Lower lobe of right lung (tissue), 2 donors: ENCODE data around the gene CA9. TPM values are rescaled to one million over a fixed set of nuclear protein-coding genes. Genes with fewer than 3 reads are reported as not detected.

Source experiments
- ATAC-seq, 2 donors: fragments of 200-7000 bp; cut with Tn5 transposase; one replicate each; pipeline ENCODE4 v1.9.1; 2020 to 2022; ENCODE audit warnings: mild to moderate bottlenecking in 2 of 2, moderate library complexity in 2 of 2
- DNase-seq: peaks from one replicate; pipeline ENCODE4 v3.0.0-alpha.2; 2020
- H3K27ac ChIP-seq: fragments of 200-600 bp; one replicate; pipeline ENCODE4 v1.8.0; 2022
- H3K27me3 ChIP-seq: fragments of 200-600 bp; one replicate; pipeline ENCODE4 v1.8.0; 2022; ENCODE audit warnings: low read depth
- H3K36me3 ChIP-seq: fragments of 200-600 bp; one replicate; pipeline ENCODE4 v1.8.0; 2022; ENCODE audit warnings: mild to moderate bottlenecking
- H3K4me1 ChIP-seq: fragments of 200-600 bp; one replicate; pipeline ENCODE4 v1.8.0; 2022
- H3K4me3 ChIP-seq: fragments of 200-600 bp; one replicate; pipeline ENCODE4 v1.8.0; 2022; ENCODE audit warnings: mild to moderate bottlenecking
- H3K9me3 ChIP-seq: fragments of 200-600 bp; one replicate; pipeline ENCODE4 v1.8.0; 2022
- CTCF ChIP-seq: fragments of 200-600 bp; IDR thresholded peaks from one replicate; pipeline ENCODE4 v1.8.0; 2022; ENCODE audit warnings: antibody characterized with exemption, mild to moderate bottlenecking
- intact Hi-C: fragments of 100-400 bp; cut with DNase I; formaldehyde crosslinking; loops from one replicate; pipeline ENCODE4 v1.11.0; 2022
- total RNA-seq: library from RNA; stranded (reverse); fragmentation: NEBNext Ultra II Directional; extraction: Animal tissue kit (Norgen Biotek cat#: 25700); gene quantifications from one replicate; pipeline ENCODE4 v1.2.1, GENCODE V29; 2021
- donor health status: DM: no; HTN: yes; CAD: no; lungs with severe emphysema.

The CA9 gene
- total RNA-seq, 1 donor from 2014 or later: not detected

- TF ChIP-seq CTCF: no peak
- intact Hi-C loops: no loop called here
- Histone ChIP-seq H3K27ac (peak overlapping the region; percentile 97), H3K9me3 (no peaks in the 10 kb centered on the region), H3K4me3 (peak overlapping the region; percentile 85), H3K36me3 (peaks cover 21% of the 10 kb centered on the region), H3K27me3 (no peaks in the 10 kb centered on the region), H3K4me1 (peaks cover 47% of the 10 kb centered on the region)
- ATAC-seq (peak; percentile 24 to 38), DNase-seq (no peak)
Measured at GRCh38 chr9:35656831-35657545, 16.7 kb upstream of the CA9 start.

GRCh38 chr9:35657546-35658136, 16.1 kb upstream of the CA9 start, which contains the start of gene RMRP:
Gene RMRP (minus strand): TSS chr9:35658019.
- ATAC-seq (peak; percentile 97), DNase-seq (peak; percentile 98)
- Histone ChIP-seq H3K36me3 (peaks cover 21% of the 10 kb centered on the region), H3K4me1 (peaks cover 41% of the 10 kb centered on the region), H3K4me3 (peak within 1 kb of the TSS; percentile 85), H3K27me3 (no peaks in the 10 kb centered on the region), H3K27ac (peak within 1 kb of the TSS; percentile 97), H3K9me3 (no peaks in the 10 kb centered on the region)
- peak; percentile 53 for TF ChIP-seq CTCF
- intact Hi-C loops: no loop called here

- TF ChIP-seq CTCF: peak; percentile 73
- Histone ChIP-seq H3K36me3 (peaks cover 21% of the 10 kb centered on the region), H3K4me3 (peak within 1 kb of the TSS; percentile 85), H3K27ac (peak within 1 kb of the TSS; percentile 97), H3K4me1 (peaks cover 35% of the 10 kb centered on the region), H3K9me3 (no peaks in the 10 kb centered on the region), H3K27me3 (no peaks in the 10 kb centered on the region)
- DNase-seq (peak; percentile 88), ATAC-seq (peak; percentile 91 to 95)
- intact Hi-C loops: no loop called here
Measured at GRCh38 chr9:35658137-35658967, 15.4 kb upstream of the CA9 start, which contains the start of gene CCDC107. Gene CCDC107 (plus strand): TSS chr9:35658292. CDS start chr9:35658380, 88 bp downstream.

- Histone ChIP-seq H3K27me3 (no peaks in the 10 kb centered on the region), H3K9me3 (no peaks in the 10 kb centered on the region), H3K4me3 (peak overlapping the region; percentile 85), H3K4me1 (peaks cover 34% of the 10 kb centered on the region), H3K36me3 (peaks cover 21% of the 10 kb centered on the region), H3K27ac (peak overlapping the region; percentile 97)
- DNase-seq: no peak
- intact Hi-C loops: no loop called here
- TF ChIP-seq CTCF: no peak
- ATAC-seq: peak in 1 of 2 donors; percentile 2
Measured at GRCh38 chr9:35658968-35659220, 14.8 kb upstream of the CA9 start.

GRCh38 chr9:35659340-35659739, 14.4 kb upstream of the CA9 start:
- ATAC-seq: no peak
- Histone ChIP-seq H3K4me1 (peaks cover 34% of the 10 kb centered on the region), H3K27ac (peak overlapping the region; percentile 97), H3K9me3 (no peaks in the 10 kb centered on the region), H3K27me3 (no peaks in the 10 kb centered on the region), H3K4me3 (peak overlapping the region; percentile 85), H3K36me3 (peaks cover 21% of the 10 kb centered on the region)
- DNase-seq: no peak
- TF ChIP-seq CTCF: no peak
- intact Hi-C loops: no loop called here
